ENCODE results near the gene PALM. TPM values are rescaled to one million over a fixed set of nuclear protein-coding genes. Genes with fewer than 3 reads are reported as not detected.
A peak's percentile ranks its signal among the peaks of the same experiment; 100 is the strongest.

Gene PALM
- total RNA-seq, 4 donors from 2014 or later: 19.4 to 45.4 (median 24.2) TPM

DNA sequence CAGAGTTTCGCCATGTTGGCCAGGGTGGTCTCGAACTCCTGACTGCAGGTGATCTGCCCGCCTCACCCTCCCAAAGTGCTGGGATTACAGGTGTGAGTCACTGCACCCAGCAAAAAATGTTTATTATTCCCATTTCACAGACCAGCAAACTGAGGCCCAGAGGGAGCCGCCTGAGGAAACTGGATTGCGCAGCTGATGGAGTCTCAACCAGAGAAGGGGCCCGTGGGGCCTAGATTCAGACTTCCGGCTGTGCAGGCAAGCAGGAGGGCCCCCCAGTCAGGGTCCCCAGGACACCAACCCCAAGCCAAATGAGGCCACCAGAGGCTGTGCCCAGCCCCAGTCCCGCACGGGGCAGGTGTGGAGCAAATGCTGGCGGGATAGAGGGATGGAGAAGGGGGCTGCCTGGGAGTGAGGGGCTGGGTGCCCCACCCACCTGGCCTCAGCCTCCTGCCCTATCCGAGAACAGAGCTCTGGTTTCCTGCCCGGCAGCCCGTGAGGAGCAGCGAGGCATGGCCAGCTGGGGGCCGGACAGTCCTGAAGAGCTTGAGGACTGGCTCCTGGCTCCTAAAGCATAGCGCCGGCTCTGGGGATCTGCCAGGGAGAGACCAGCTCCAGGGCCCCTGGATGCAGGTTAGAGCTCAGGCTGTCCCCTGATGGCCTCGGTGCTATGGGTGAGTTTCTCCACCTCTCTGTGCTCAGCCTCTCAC is 64.1 kb downstream of the PALM start:
- no peaks in the 10 kb centered on the region for H3K27me3 ChIP-seq
- H3K4me3 ChIP-seq: no peak overlapping the region
- H3K9me3 ChIP-seq: no peaks in the 10 kb centered on the region
- peaks cover 12% of the 10 kb centered on the region for H3K4me1 ChIP-seq
- WGBS: 93% methylated on average over 10 of the region's 18 CpGs
- TF ChIP-seq POLR2AphosphoS5 (IDR thresholded peaks at IDR 0.05) (no peak), POLR2A (IDR thresholded peaks at IDR 0.05) (no peak), CTCF (IDR thresholded peaks at IDR 0.05) (no peak), EP300 (IDR thresholded peaks at IDR 0.05) (no peak)
- DNase-seq (ENCODE audit: low spot score in 2 of 2): no peak
- no peaks in the 10 kb centered on the region for H3K36me3 ChIP-seq
- no peak overlapping the region for H3K27ac ChIP-seq

- TF ChIP-seq EP300 (IDR thresholded peaks at IDR 0.05): no peak
- TF ChIP-seq POLR2AphosphoS5 (IDR thresholded peaks at IDR 0.05): no peak
- no peak for TF ChIP-seq CTCF (IDR thresholded peaks at IDR 0.05)
- TF ChIP-seq POLR2A (IDR thresholded peaks at IDR 0.05): no peak
- Histone ChIP-seq H3K27ac (no peak overlapping the region), H3K4me3 (no peak overlapping the region), H3K4me1 (peaks cover 23% of the 10 kb centered on the region), H3K27me3 (no peaks in the 10 kb centered on the region), H3K36me3 (no peaks in the 10 kb centered on the region), H3K9me3 (no peaks in the 10 kb centered on the region)
- DNase-seq (ENCODE audit: low spot score in 2 of 2): no peak
- WGBS: 76% methylated on average over 18 of the region's 18 CpGs
These were observed 67.8 kb downstream of the PALM start for GRCh38 chr19:776549-776948.

- DNase-seq (ENCODE audit: low spot score in 2 of 2): peak; percentile 90 to 91
- peaks cover 42% of the 10 kb centered on the region for H3K4me1 ChIP-seq
These were observed 70.3 kb downstream of the PALM start for GRCh38 chr19:778910-779653.

DNA sequence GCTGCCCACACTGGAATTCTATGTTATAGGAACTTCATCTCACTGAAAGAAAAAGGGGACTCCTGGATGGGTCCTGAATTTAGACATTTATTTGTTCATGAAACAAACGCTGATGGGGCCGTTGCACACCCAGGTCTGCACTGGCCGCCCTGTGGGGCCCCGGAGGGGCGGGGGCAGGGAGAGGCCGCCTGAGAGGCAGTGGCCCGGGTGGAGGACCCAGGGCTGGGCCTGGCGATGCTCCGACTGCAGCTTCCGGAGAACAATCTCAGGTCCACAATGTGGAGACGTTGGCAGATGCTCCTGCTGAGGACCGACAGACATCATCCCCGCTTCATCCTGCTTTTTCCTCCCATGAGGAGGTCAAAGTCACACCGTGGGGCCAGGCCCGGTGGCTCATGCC is 72.2 kb downstream of the PALM start:
- Histone ChIP-seq H3K4me3 (no peak overlapping the region), H3K27me3 (no peaks in the 10 kb centered on the region), H3K4me1 (peaks cover 42% of the 10 kb centered on the region), H3K27ac (no peak overlapping the region), H3K36me3 (no peaks in the 10 kb centered on the region), H3K9me3 (no peaks in the 10 kb centered on the region)
- WGBS: 78% methylated on average over 3 of the region's 15 CpGs
- no peak for TF ChIP-seq CTCF (IDR thresholded peaks at IDR 0.05)
- TF ChIP-seq POLR2AphosphoS5 (IDR thresholded peaks at IDR 0.05): no peak
- TF ChIP-seq EP300 (IDR thresholded peaks at IDR 0.05): no peak
- TF ChIP-seq POLR2A (IDR thresholded peaks at IDR 0.05): no peak
- no peak for DNase-seq (ENCODE audit: low spot score in 2 of 2)

More at GRCh38 chr19:778910-779653, 70.3 kb downstream of the PALM start:
- Histone ChIP-seq H3K27ac (peak overlapping the region; percentile 70), H3K4me3 (no peak overlapping the region), H3K36me3 (no peaks in the 10 kb centered on the region), H3K9me3 (no peaks in the 10 kb centered on the region), H3K27me3 (no peaks in the 10 kb centered on the region)
- WGBS: 34% methylated on average over 32 of the region's 36 CpGs
- no peak for TF ChIP-seq EP300 (IDR thresholded peaks at IDR 0.05)
- peak in 2 of 3 donors; percentile 69 to 79 for TF ChIP-seq POLR2AphosphoS5 (IDR thresholded peaks at IDR 0.05)

GRCh38 chr19:781800-782184 is 73.1 kb downstream of the PALM start:
- no peaks in the 10 kb centered on the region for H3K27me3 ChIP-seq
- H3K4me3 ChIP-seq: no peak overlapping the region
- H3K4me1 ChIP-seq: peaks cover 42% of the 10 kb centered on the region
- H3K27ac ChIP-seq: peak overlapping the region; percentile 67
- DNase-seq (ENCODE audit: low spot score in 2 of 2): peak in 1 of 2 donors; percentile 59
- H3K9me3 ChIP-seq: no peaks in the 10 kb centered on the region
- H3K36me3 ChIP-seq: no peaks in the 10 kb centered on the region
- TF ChIP-seq CTCF (IDR thresholded peaks at IDR 0.05) (no peak), EP300 (IDR thresholded peaks at IDR 0.05) (no peak), POLR2A (IDR thresholded peaks at IDR 0.05) (no peak), POLR2AphosphoS5 (IDR thresholded peaks at IDR 0.05) (no peak)
- 94% methylated on average over 19 of the region's 19 CpGs for whole genome bisulfite sequencing

Data from suprapubic skin (tissue), 4 donors.